22Rv1 (cell line): ENCODE measurements around the gene NPSR1.

Experiments
- ZFX ChIP-seq: fragments of 450-650 bp; IDR thresholded peaks from 2 replicates; pipeline ENCODE4 v1.6.1; 2017; ENCODE audit warnings: antibody characterized with exemption, borderline replicate concordance
- TF ChIP-seq, protein P1 (sequence below): fragments of 450-650 bp; IDR thresholded peaks from 2 replicates; pipeline ENCODE4 v1.5.1; 2017; ENCODE audit warnings: mild to moderate bottlenecking

- TF ChIP-seq, protein P1, sequence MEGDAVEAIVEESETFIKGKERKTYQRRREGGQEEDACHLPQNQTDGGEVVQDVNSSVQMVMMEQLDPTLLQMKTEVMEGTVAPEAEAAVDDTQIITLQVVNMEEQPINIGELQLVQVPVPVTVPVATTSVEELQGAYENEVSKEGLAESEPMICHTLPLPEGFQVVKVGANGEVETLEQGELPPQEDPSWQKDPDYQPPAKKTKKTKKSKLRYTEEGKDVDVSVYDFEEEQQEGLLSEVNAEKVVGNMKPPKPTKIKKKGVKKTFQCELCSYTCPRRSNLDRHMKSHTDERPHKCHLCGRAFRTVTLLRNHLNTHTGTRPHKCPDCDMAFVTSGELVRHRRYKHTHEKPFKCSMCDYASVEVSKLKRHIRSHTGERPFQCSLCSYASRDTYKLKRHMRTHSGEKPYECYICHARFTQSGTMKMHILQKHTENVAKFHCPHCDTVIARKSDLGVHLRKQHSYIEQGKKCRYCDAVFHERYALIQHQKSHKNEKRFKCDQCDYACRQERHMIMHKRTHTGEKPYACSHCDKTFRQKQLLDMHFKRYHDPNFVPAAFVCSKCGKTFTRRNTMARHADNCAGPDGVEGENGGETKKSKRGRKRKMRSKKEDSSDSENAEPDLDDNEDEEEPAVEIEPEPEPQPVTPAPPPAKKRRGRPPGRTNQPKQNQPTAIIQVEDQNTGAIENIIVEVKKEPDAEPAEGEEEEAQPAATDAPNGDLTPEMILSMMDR = no peak
- TF ChIP-seq ZFX = no peak
Measured at GRCh38 chr7:34672430-34672829, 14.4 kb downstream of the NPSR1 start.
